Fibroblast of lung (primary cell): ENCODE data around the gene CYP4F3.

Source experiments
- EZH2 ChIP-seq: IDR thresholded peaks from 2 replicates; pipeline ENCODE4 v1.5.1; 2012; ENCODE audit warnings: low read length, control low read depth, mild to moderate bottlenecking; ENCODE audit errors: missing control alignments
- TF ChIP-seq, protein P1 (sequence below), 2 donors: IDR thresholded peaks in 1 of 2; conservative IDR thresholded peaks in 1 of 2; 1 replicate in 1 of 2; 2 replicates in 1 of 2; pipeline ENCODE4 v1.5.1; 2011 to 2012; ENCODE audit warnings: low read length in 2 of 2, control low read depth in 1 of 2, inconsistent platforms in 1 of 2, low read depth in 1 of 2, mild to moderate bottlenecking in 1 of 2

DNA sequence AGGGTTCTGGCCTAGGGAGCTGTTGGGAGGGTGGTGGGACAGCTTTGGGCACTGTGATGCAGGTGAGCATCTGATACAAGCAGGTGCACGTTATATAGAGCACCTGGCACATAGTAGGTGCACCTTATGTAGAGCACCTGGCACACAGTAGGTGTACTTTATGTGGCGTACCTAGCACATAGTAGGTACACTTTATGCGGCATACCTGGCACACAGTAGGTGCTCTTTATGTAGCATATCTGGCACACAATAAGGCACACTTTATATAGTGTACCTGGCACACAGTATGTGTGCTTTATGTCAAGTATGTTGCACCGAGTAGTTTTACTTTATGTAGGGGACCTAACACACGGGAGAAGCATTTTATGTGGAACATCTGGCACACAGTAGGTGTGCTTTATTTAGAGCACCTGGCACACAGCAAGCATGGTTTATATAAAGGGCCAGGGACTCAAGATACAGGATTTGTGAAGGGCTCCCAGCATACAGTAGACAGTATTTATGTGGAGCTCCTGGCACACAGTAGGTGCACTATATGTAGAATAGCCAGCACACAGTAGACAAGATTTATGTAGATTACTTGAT lies 30.6 kb downstream of the CYP4F3 start:
- TF ChIP-seq, protein P1, sequence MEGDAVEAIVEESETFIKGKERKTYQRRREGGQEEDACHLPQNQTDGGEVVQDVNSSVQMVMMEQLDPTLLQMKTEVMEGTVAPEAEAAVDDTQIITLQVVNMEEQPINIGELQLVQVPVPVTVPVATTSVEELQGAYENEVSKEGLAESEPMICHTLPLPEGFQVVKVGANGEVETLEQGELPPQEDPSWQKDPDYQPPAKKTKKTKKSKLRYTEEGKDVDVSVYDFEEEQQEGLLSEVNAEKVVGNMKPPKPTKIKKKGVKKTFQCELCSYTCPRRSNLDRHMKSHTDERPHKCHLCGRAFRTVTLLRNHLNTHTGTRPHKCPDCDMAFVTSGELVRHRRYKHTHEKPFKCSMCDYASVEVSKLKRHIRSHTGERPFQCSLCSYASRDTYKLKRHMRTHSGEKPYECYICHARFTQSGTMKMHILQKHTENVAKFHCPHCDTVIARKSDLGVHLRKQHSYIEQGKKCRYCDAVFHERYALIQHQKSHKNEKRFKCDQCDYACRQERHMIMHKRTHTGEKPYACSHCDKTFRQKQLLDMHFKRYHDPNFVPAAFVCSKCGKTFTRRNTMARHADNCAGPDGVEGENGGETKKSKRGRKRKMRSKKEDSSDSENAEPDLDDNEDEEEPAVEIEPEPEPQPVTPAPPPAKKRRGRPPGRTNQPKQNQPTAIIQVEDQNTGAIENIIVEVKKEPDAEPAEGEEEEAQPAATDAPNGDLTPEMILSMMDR (conservative IDR thresholded peaks at IDR 0.05 in 1 of 2, IDR thresholded peaks at IDR 0.05 in 1 of 2; ENCODE audit: low read depth in 1 of 2, low read length in 2 of 2) = no peak
- no peak for TF ChIP-seq EZH2
